SK-N-SH treated with all-trans-retinoic acid at 6 μM for 48 hours (cell line): Measurements from ENCODE around the gene PRRG1.

ENCODE experiments used
- ARNTL ChIP-seq: fragments of 450-650 bp; formaldehyde crosslinking; IDR thresholded peaks from 2 replicates; pipeline ENCODE4 v1.5.0; 2020; ENCODE audit warnings: low read depth, mild to moderate bottlenecking, moderate library complexity, borderline replicate concordance
- CSDC2 ChIP-seq: fragments of 250-450 bp; sonication (Bioruptor Pico); IDR thresholded peaks from 2 replicates; pipeline ENCODE4 v1.5.0; 2020; ENCODE audit warnings: mild to moderate bottlenecking, moderate library complexity
- GLIS3 ChIP-seq: fragments of 250-450 bp; sonication (Bioruptor Pico); IDR thresholded peaks from 2 replicates; pipeline ENCODE4 v1.5.0; 2020; ENCODE audit warnings: mild to moderate bottlenecking, moderate library complexity
- RARB ChIP-seq: fragments of 250-450 bp; sonication (Bioruptor Pico); IDR thresholded peaks from 2 replicates; pipeline ENCODE4 v1.8.0; 2021; ENCODE audit warnings: mild to moderate bottlenecking, moderate library complexity
- TOX ChIP-seq: fragments of 250-450 bp; sonication (Bioruptor Pico); IDR thresholded peaks from 2 replicates; pipeline ENCODE4 v1.8.0; 2021; ENCODE audit warnings: mild to moderate bottlenecking, moderate library complexity, borderline replicate concordance
- ZNF8 ChIP-seq: fragments of 450-650 bp; formaldehyde crosslinking; IDR thresholded peaks from 2 replicates; pipeline ENCODE4 v1.5.0; 2020; ENCODE audit warnings: mild to moderate bottlenecking, moderate library complexity
- TF ChIP-seq, protein P1 (sequence below): fragments of 250-450 bp; sonication (Bioruptor Pico); IDR thresholded peaks from 2 replicates; pipeline ENCODE4 v1.5.0; 2020; ENCODE audit warnings: mild to moderate bottlenecking, moderate library complexity
- TF ChIP-seq, protein P2 (sequence below): fragments of 250-450 bp; sonication (Bioruptor Pico); IDR thresholded peaks from 2 replicates; pipeline ENCODE4 v1.8.0; 2020; ENCODE audit warnings: mild to moderate bottlenecking, moderate library complexity, borderline replicate concordance

DNA sequence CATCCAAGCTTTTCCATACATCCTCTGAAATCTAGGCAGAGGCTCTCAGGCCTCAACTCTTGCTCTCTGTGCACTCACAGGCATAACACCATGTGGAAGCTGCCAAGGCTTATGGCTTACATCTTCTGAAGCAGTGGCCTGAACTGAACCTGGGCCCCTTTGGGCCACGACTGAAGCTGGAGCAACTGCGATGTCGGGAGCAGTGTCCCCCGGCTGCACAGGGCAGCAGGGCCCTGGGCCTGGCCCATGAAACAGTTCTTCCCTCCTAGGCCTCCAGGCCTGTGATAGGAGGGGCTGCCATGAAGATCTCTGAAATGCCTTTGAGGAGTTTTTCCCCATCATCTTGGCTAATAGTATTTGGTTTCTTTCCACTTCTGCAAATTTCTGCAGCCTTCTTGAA is 39.2 kb downstream of the PRRG1 start:
- TF ChIP-seq, protein P1, sequence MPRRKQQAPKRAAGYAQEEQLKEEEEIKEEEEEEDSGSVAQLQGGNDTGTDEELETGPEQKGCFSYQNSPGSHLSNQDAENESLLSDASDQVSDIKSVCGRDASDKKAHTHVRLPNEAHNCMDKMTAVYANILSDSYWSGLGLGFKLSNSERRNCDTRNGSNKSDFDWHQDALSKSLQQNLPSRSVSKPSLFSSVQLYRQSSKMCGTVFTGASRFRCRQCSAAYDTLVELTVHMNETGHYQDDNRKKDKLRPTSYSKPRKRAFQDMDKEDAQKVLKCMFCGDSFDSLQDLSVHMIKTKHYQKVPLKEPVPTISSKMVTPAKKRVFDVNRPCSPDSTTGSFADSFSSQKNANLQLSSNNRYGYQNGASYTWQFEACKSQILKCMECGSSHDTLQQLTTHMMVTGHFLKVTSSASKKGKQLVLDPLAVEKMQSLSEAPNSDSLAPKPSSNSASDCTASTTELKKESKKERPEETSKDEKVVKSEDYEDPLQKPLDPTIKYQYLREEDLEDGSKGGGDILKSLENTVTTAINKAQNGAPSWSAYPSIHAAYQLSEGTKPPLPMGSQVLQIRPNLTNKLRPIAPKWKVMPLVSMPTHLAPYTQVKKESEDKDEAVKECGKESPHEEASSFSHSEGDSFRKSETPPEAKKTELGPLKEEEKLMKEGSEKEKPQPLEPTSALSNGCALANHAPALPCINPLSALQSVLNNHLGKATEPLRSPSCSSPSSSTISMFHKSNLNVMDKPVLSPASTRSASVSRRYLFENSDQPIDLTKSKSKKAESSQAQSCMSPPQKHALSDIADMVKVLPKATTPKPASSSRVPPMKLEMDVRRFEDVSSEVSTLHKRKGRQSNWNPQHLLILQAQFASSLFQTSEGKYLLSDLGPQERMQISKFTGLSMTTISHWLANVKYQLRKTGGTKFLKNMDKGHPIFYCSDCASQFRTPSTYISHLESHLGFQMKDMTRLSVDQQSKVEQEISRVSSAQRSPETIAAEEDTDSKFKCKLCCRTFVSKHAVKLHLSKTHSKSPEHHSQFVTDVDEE (CRISPR knock-in tag), result no peak
- TF ChIP-seq ARNTL (CRISPR knock-in tag) (no peak), TOX (CRISPR knock-in tag) (no peak), RARB (no peak), ZNF8 (CRISPR knock-in tag) (no peak), CSDC2 (CRISPR knock-in tag) (no peak), GLIS3 (CRISPR knock-in tag) (no peak)
- TF ChIP-seq, protein P2, sequence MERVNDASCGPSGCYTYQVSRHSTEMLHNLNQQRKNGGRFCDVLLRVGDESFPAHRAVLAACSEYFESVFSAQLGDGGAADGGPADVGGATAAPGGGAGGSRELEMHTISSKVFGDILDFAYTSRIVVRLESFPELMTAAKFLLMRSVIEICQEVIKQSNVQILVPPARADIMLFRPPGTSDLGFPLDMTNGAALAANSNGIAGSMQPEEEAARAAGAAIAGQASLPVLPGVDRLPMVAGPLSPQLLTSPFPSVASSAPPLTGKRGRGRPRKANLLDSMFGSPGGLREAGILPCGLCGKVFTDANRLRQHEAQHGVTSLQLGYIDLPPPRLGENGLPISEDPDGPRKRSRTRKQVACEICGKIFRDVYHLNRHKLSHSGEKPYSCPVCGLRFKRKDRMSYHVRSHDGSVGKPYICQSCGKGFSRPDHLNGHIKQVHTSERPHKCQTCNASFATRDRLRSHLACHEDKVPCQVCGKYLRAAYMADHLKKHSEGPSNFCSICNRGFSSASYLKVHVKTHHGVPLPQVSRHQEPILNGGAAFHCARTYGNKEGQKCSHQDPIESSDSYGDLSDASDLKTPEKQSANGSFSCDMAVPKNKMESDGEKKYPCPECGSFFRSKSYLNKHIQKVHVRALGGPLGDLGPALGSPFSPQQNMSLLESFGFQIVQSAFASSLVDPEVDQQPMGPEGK (CRISPR knock-in tag), result no peak
